ENCODE data around the gene ANXA2. TPM values are rescaled to one million over a fixed set of nuclear protein-coding genes. Genes with fewer than 3 reads are reported as not detected.

ANXA2 gene
- total RNA-seq, 1 experiment from 2014 or later, result 1,903 TPM

GRCh38 chr15:60326824-60327654 lies 70.7 kb downstream of the ANXA2 start:
- ATAC-seq (peak; percentile 71), DNase-seq (ENCODE audit: low read depth, low spot score) (peak; percentile 64)
- no peak overlapping the region for H3K27ac ChIP-seq (ENCODE audit: low read length)
- TF ChIP-seq SIN3A (IDR thresholded peaks at IDR 0.05; ENCODE audit: borderline replicate concordance, insufficient read depth, low read depth, low read length), result no peak
- no peak for TF ChIP-seq TCF7L2 (IDR thresholded peaks at IDR 0.05; ENCODE audit: low read depth, low read length)
- no peak for TF ChIP-seq POLR2AphosphoS5 (IDR thresholded peaks at IDR 0.05; ENCODE audit: low read depth, low read length)
- TF ChIP-seq CTCF (IDR thresholded peaks at IDR 0.05), result peak; percentile 88
- H3K27me3 ChIP-seq (ENCODE audit: control insufficient read depth, insufficient read depth, low read length), result no peaks in the 10 kb centered on the region
- no peak overlapping the region for H3K4me3 ChIP-seq (ENCODE audit: low read depth in 2 of 2, low read length in 2 of 2)
- H3K9me3 ChIP-seq (ENCODE audit: control insufficient read depth, insufficient read depth, low read depth, low read length), result no peaks in the 10 kb centered on the region
- intact Hi-C loops (cut with micrococcal nuclease; ENCODE audit: unreplicated experiment) (loop anchor here (1.0 to 10.0 kb wide), 5 partner anchors 192 to 635 kb away; no protein-coding TSS in a partner anchor), in situ Hi-C loops (cut with HindIII; ENCODE audit: low pct_unique_long_range_greater_than_20kb, low sequenced_read_pairs) (no loop called here)
- no TSS peak for BruUV-seq (replicated peaks)
- no peaks in the 10 kb centered on the region for H3K4me1 ChIP-seq (ENCODE audit: control insufficient read depth, insufficient read depth, low read length)
- ChIA-PET CTCF (interaction anchor here (0.8 to 2.2 kb wide), 7 partner anchors 35 to 636 kb away, joined by 3 to 19 read pairs (median 4); no protein-coding TSS in a partner anchor), POLR2A (interaction anchor here (0.5 kb wide), 1 partner anchor 321 kb away, joined by 5 read pairs; no protein-coding TSS in a partner anchor)
- no peaks in the 10 kb centered on the region for H3K36me3 ChIP-seq (ENCODE audit: control insufficient read depth, insufficient read depth, low read length)

- POLR2A ChIA-PET, result no interaction called here
- Histone ChIP-seq H3K4me1 (ENCODE audit: control insufficient read depth, insufficient read depth, low read length) (no peaks in the 10 kb centered on the region), H3K27me3 (ENCODE audit: control insufficient read depth, insufficient read depth, low read length) (no peaks in the 10 kb centered on the region), H3K4me3 (ENCODE audit: low read depth in 2 of 2, low read length in 2 of 2) (no peak overlapping the region), H3K27ac (ENCODE audit: low read length) (no peak overlapping the region), H3K9me3 (ENCODE audit: control insufficient read depth, insufficient read depth, low read depth, low read length) (no peaks in the 10 kb centered on the region), H3K36me3 (ENCODE audit: control insufficient read depth, insufficient read depth, low read length) (no peaks in the 10 kb centered on the region)
- no peak for TF ChIP-seq REST (IDR thresholded peaks at IDR 0.05; ENCODE audit: insufficient read depth in 1 of 2, low read depth in 2 of 2, low read length in 1 of 2)
- no peak for TF ChIP-seq CTCF (IDR thresholded peaks at IDR 0.05)
- no peak for TF ChIP-seq SIN3A (IDR thresholded peaks at IDR 0.05; ENCODE audit: borderline replicate concordance, insufficient read depth, low read depth, low read length)
- no peak for TF ChIP-seq TCF7L2 (IDR thresholded peaks at IDR 0.05; ENCODE audit: low read depth, low read length)
- no peak for TF ChIP-seq POLR2AphosphoS5 (IDR thresholded peaks at IDR 0.05; ENCODE audit: low read depth, low read length)
- in situ Hi-C loops (cut with HindIII; ENCODE audit: low pct_unique_long_range_greater_than_20kb, low sequenced_read_pairs), result no loop called here
- no peak for DNase-seq (ENCODE audit: low read depth, low spot score)
- CTCF ChIA-PET, result interaction anchor here (0.8 to 2.2 kb wide), 7 partner anchors 36 to 635 kb away, joined by 3 to 19 read pairs (median 4); no protein-coding TSS in a partner anchor
- no peak for ATAC-seq
- no TSS peak for BruUV-seq (replicated peaks)
- intact Hi-C loops (cut with micrococcal nuclease; ENCODE audit: unreplicated experiment), result loop anchor here (1.0 to 10.0 kb wide), 5 partner anchors 192 to 634 kb away; no protein-coding TSS in a partner anchor
These were observed 71.4 kb downstream of the ANXA2 start for GRCh38 chr15:60326343-60326742.

Data from Panc1 (cell line).